GM10266 (cell line): Measurements from ENCODE around the gene ST6GALNAC3.

Source experiments
- DNase-seq: peaks from one replicate; pipeline ENCODE4 v3.0.0; 2012; ENCODE audit errors: extremely low spot score
- CTCF ChIP-seq: IDR thresholded peaks from 2 replicates; pipeline ENCODE4 v1.5.1; 2012; ENCODE audit warnings: mild to moderate bottlenecking, low read depth; ENCODE audit not compliant: control insufficient read depth, insufficient read depth; ENCODE audit errors: missing control alignments

Gene ST6GALNAC3

GRCh38 chr1:76254104-76255030, 179.8 kb downstream of the ST6GALNAC3 start:
- no peak for DNase-seq
- TF ChIP-seq CTCF = no peak

GRCh38 chr1:76256289-76257223, 182.0 kb downstream of the ST6GALNAC3 start:
- no peak for DNase-seq
- TF ChIP-seq CTCF = no peak

- no peak for TF ChIP-seq CTCF
- DNase-seq = no peak
Observed at GRCh38 chr1:76257823-76258222, 183.3 kb downstream of the ST6GALNAC3 start.

- DNase-seq = no peak
- TF ChIP-seq CTCF = no peak
Observed at GRCh38 chr1:76259270-76259669, 184.7 kb downstream of the ST6GALNAC3 start.

- no peak for TF ChIP-seq CTCF
Observed at GRCh38 chr1:76260279-76260678, 185.7 kb downstream of the ST6GALNAC3 start.

GRCh38 chr1:76262601-76263000, 188.1 kb downstream of the ST6GALNAC3 start:
- TF ChIP-seq CTCF = no peak
- no peak for DNase-seq

More at GRCh38 chr1:76260279-76260678, 185.7 kb downstream of the ST6GALNAC3 start:
- DNase-seq = no peak
